GM21367 (cell line): ENCODE results near the gene TENT4A.
A peak's percentile ranks its signal among the peaks of the same experiment; 100 is the strongest.

ENCODE experiments used
- ATAC-seq: cut with Tn5 transposase; IDR thresholded peaks from one replicate; pipeline ENCODE4 v1.9.1; 2021; ENCODE audit not compliant: unreplicated experiment

The TENT4A gene

DNA sequence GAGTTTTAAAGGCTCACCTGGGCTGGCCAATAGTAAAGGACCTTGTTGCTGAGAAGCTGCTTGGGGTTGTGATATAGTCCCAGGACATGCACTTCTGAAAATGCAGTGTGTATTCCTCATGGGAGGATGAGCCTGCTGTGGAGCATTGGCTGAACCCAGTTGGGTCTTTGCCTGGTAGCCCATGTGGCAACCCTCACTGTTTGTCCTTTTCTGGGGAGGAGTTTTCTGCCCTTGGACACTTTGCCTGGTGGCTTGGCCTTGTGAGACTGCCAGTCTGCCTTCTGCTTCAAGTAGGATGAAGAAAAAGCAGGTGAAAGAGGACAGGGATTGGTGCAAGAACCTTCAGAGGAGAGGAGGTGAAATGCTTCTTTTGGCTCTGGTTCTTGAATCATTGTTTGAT, 4.0 kb downstream of the TENT4A start:
- ATAC-seq: no peak

GRCh38 chr5:6717687-6718086, 4.5 kb downstream of the TENT4A start:
- ATAC-seq: no peak

DNA sequence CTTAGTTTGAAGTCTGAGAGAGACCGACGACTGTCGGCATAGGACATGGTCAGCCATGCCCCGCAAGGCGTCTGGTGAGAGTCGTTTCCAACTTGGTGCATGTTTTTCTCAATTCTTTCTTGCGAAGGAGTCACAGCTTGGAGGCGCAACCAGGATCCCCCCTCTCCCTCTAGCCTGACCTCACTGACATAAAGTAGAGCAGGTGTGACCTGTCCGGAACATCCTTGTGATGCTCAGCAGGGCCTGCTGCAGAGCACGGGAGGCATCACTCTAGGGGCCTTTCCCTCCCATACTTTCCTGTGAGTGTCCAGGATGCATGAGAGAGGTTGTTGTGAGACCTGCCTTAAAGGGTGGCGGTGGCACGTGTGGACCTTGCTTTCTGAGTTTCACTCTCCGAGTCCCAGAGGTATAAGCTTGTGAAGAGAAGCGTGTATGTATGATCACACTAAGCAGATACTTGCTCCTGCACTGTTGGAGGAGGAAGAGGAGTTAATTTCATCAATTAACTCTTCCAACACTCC, 5.0 kb downstream of the TENT4A start:
- ATAC-seq: no peak

DNA sequence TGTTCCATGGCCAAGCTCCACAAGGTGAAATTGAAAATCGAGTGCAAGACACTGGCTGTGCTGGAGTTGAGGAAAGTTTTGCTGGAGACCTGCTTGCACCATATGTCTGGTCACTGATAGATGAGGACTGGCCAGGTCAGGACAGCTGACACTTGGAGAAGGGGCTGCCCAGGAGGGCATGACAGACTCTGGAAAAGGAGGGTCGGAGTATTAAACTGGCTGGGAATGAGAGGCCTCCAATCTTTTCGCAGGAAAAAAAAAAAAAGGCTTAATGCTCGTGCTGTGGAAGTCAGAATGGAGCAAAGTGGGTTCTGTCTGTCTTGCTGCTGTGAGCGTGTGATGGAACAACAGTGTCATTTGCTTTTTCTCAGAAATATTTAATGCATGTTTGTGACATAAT, 5.5 kb downstream of the TENT4A start:
- ATAC-seq: no peak

GRCh38 chr5:6719417-6719816, 6.2 kb downstream of the TENT4A start:
- no peak for ATAC-seq

- ATAC-seq: no peak
Measured at GRCh38 chr5:6719896-6720560, 6.8 kb downstream of the TENT4A start.

DNA sequence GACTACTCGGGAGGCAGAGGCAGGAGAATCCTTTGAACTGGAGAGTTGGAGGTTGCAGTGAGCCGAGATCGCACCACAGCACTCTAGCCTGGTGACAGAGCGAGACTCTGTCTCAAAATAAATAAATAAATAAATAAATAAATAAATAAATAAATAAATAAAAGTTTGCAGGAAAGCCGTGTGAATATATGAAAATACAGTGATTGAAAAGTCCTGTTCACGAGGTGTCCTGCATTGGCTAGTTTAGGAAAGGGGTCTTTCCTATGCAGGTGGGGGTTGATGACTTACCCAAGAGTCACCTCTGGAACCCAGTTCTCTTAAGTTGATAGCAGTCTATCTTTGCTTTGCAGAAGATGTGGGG, 7.3 kb downstream of the TENT4A start:
- no peak for ATAC-seq

- ATAC-seq: no peak
Measured at GRCh38 chr5:6721442-6721841, 8.2 kb downstream of the TENT4A start.

DNA sequence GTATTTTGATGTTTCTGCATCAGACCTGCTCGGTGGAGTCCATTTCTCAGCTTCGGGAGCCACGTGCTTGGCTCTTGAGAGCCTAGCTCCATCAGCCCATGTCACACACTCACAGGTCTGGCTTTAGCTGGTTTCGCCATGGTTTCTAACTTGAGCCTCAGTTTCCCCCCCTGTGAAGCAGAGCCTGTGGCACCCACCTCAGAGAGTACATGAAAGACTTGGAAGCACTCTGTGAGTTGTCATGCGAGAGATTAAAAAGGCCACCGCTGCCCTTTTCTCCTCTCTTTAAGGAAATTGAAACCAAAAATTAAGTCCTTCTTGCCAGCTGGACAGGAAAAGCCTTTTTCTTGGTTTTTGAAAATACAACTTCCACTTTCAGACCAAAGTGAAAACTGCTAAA, 8.8 kb downstream of the TENT4A start:
- no peak for ATAC-seq

GRCh38 chr5:6723122-6723815, 10.0 kb downstream of the TENT4A start:
- ATAC-seq: no peak

DNA sequence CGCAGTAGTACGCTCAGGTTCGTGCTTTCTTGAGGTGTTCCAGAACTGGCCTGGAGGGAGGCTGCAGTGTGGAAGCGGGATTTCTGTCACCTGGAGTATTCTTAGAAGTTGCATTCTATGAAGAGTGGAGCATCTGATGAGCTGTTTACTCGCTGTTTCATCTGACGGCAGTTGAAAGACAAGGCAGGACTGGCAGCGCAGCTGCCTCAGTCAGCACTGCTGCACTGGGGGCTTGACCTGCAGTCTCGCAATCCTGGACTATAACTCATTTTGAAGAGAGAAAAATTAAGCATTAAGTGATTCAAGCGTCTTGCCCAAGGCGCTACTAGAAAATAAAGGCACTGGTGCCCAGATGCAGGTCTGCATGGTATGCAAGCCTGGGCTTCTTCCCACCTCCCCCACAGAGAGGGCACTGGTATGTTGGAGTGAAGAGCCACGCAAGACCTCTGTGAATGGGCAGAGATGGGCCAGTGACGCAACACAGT, 10.6 kb downstream of the TENT4A start:
- no peak for ATAC-seq

- ATAC-seq: no peak
Measured at GRCh38 chr5:6724321-6724929, 11.2 kb downstream of the TENT4A start.

DNA sequence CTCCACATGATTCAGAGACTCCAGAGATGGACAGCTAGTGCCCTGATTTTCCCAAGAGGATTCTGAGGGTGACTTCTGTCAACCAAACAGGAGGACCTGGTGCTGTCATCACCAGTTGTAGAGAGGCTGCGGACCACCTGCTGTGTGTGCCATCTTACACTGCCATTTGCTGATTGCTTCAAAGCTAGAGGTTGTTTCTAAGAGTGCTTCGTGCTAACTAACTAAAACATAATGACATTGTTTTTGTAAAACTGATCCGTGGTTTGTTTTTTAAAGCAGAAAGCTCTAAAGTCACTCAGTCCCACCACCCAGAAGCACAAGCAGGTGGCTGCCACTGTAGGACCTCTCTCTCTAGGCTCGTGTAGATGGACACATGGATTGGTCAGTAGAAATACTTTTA, 12.2 kb downstream of the TENT4A start:
- no peak for ATAC-seq

- no peak for ATAC-seq
Measured at GRCh38 chr5:6726006-6726405, 12.8 kb downstream of the TENT4A start.

DNA sequence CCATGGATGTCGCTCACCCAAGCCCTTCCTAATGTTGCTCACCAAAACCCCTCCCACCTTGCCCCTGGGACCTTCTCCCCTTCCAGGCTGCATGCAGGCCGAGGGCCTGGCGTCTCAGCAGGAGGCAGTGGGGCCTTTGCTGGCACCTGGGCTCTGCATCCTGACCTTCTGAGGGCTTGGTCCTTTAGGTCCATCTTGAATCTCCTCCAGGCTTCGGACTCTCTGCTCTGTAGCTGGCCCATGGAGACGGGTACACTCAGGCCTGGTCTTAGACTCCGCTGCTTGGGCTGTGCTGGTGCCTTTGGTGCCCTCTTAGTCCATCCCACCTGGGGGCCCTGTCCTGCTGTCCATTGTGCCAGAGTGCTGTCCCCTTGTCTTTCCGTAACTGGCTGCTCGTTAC, 14.0 kb downstream of the TENT4A start:
- ATAC-seq: no peak

DNA sequence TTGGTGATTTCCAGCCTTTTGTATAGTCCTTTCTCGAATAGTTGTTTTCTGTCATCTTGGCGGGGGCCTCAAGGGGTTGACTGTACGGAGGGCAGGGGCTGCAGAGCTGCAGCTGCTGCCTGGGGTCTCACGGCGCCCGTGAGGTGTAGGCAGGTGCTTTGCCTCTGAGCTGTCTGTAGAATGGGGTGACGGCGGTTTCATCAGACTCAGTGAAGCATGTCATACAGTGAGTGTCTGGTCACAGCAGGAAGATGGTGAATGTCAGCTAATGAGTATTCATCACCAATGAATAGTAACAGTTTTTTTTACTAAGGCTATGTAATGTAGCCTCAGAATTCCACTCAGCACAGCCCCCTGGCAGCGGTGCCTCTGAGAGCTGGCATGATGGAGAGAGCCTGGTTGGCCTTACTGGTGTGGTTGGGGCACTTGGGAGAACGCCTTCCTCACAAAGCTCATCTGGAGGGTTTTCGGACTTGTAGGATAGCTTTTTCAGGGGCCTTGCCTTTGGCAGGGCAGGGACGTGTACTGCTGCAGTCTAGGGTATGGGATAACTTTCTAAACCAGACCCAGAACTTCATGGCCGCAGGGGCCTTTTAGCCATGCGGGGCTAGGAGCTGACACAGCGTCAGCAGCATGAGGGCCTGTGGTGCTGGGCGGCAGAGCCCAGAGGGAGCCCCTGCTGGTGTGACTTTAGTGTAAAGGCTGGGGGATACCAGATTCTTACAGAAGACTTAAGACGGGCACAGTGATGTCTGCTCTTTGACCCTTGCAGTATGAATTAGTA, 15.0 kb downstream of the TENT4A start:
- ATAC-seq: peak; percentile 79

GRCh38 chr5:6728795-6729183, 15.6 kb downstream of the TENT4A start:
- ATAC-seq: no peak

DNA sequence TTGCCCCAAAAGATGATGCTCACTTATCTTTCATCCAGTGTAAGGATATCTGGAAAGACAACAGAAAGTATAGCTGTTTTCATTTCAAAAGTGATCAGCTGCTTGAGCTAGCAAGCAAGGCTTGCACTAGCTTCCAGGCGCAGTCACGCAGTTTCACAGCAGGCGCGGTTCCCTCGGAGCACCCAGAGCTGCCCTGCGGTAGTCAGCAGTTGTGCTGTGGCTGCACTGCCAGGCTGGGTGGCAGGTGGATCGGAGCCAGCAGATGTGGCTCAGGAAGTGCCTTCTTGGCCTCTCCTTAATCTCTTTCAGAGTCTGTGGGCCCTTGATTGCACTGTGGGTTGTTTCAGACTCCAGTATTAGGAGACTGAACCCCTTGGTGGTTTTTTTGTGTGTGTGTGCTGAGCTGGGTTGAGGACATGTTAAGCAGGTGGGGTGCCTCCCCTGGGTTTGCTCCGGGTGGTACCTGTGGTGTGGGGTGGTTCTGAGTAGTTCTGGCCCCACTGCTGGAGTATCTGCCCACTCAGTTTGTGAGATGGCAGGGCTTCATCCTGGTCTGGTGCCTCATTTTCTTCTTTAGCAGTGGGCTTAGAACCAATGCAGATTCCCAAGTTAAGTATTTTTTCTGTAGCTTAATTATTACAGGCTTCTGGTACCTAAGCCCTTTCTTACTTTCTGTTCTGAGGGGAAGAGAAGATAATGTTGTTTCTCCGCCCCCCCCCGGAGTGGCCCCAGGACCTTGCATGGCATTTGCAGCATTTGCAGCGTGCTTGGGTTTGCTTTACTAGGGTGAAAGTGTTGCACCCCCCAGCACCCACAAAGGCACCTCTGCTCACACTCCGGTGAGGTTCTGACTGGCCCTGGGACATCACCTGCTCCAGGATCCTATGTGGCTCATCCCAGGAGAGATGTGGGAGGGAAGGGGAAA, 16.4 kb downstream of the TENT4A start:
- ATAC-seq: peak; percentile 31

- peak; percentile 32 for ATAC-seq
Measured at GRCh38 chr5:6730407-6730806, 17.2 kb downstream of the TENT4A start.

- no peak for ATAC-seq
Measured at GRCh38 chr5:6730807-6731206, 17.6 kb downstream of the TENT4A start.
